Activated CD4-positive, alpha-beta T cell treated with anti-CD3 and anti-CD28 coated beads for 48 hours (primary cell): ENCODE data around the gene HPN.
"Not testable (repeated sequence)": the region's sequence is repeated elsewhere in the genome, so short reads cannot be mapped to it uniquely, and the experiment has no call there.

Experiments
- DNase-seq: peaks from one replicate; pipeline ENCODE4 v3.0.0-alpha.2; 2020

Gene HPN

DNA sequence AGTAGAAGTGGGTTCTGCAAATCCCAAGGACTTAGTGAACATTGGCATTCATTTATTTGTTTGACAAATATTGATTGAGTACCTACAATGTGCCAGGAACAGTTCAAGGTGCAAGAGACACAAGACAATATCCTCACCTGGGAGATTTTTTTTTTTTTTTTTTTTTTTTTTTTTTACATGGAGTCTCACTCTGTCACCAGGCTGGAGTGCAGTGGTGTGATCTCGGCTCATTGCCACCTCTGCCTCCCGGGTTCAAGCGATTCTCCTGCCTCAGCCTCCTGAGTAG lies 13.0 kb upstream of the HPN start:
- not testable (repeated sequence) for DNase-seq

- DNase-seq, result not testable (repeated sequence)
Observed at GRCh38 chr19:35029275-35029736, 12.2 kb upstream of the HPN start.

GRCh38 chr19:35029737-35030256 lies 11.7 kb upstream of the HPN start:
- peak; percentile 18 for DNase-seq

GRCh38 chr19:35030257-35031071 lies 11.1 kb upstream of the HPN start, which contains the start of gene SCN1B:
SCN1B (plus strand) TSS chr19:35030470; CDS start chr19:35030821, 351 bp downstream.
- DNase-seq, result peak; percentile 83

DNA sequence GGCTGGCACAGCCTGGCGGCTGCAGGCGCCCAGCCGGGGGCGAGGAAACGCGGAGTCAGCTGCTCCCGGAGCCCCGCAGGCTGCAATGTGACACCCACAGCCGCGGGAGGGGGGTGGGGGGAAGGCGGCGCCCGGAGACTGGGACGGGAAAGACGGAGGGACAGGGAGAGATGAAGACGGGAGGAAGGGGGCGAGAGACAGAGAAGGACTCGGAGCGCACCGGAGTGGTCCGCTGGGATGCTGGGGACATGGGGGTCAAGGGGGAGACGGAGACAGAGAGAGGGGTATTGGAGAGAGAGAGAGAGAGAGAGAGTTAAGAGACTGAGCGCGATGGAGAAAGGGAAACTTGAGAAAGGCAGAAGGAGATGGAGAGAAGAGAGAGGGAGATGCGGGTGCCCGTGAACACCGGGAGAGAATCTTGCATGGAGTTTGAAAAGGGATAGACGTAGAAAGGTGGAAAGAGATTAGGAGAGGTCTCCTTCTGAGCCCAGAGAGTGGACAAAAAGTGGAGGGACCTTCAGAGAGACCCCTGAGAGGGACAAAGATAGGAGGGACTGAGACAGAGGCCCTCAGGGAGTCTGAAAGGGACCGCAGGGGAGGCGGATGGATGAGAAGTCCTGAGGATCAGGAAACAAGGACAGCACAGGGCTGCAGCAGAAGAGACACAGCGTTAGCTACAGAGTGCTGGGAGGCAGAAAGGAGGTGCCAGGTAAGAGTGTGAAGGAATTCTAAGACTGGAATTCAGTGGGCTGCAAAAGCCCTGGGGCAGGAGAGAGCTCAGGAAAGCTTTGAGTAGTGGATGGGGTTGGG lies 10.2 kb upstream of the HPN start:
- DNase-seq, result no peak

DNA sequence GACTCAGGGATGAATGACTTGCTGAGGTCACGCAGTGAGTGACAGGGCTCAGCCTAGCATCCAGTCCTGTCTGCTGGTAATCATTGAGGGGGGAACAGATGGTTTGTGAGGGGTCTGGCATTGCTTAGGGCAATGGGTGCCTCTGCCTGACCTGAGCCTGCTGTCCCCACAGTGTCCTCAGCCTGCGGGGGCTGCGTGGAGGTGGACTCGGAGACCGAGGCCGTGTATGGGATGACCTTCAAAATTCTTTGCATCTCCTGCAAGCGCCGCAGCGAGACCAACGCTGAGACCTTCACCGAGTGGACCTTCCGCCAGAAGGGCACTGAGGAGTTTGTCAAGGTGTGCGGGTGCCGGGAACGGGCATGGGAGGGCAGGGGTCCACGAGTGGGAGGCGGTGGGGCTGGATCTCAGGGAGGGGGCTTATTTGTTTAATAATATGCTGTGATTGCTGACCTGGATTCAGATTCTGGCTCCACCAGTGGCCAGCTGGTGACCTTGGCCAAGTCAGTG lies 9.1 kb upstream of the HPN start:
- no peak for DNase-seq

DNA sequence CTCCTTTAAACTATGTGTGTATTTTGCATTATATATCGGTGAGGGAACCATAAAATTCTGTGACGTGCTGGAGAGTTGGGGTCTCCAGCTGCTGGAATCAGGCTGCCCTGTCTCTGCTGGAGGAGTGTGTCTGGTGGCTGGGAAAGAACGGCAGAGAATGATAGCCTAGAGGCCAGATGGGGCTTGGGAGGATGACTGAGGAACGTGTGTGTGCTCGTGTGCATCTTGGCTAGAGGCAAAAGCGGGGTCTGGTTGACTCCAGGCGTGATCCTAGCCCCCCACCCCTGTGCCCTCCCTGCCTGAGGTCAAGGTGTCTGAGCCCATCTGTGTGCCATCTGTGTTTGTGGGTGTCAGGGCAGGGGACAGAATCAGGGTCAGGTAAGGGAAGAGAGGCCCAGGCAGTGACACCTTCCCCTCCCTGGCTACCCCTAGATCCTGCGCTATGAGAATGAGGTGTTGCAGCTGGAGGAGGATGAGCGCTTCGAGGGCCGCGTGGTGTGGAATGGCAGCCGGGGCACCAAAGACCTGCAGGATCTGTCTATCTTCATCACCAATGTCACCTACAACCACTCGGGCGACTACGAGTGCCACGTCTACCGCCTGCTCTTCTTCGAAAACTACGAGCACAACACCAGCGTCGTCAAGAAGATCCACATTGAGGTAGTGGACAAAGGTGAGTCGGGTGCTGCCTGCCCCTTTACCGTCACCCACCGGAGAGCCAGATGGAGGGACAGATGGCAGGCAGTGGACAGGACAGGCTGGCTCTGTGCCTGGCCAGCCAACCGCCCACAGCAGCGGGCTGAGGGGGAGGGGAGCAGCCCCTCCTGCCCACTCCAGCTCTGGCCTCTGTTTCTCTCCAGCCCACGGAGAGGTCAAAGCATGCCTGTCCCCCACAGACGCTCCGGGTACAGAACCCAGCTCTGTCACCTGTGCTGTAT lies 8.2 kb upstream of the HPN start:
- DNase-seq, result no peak

GRCh38 chr19:35034005-35034502 lies 7.5 kb upstream of the HPN start:
- no peak for DNase-seq

DNA sequence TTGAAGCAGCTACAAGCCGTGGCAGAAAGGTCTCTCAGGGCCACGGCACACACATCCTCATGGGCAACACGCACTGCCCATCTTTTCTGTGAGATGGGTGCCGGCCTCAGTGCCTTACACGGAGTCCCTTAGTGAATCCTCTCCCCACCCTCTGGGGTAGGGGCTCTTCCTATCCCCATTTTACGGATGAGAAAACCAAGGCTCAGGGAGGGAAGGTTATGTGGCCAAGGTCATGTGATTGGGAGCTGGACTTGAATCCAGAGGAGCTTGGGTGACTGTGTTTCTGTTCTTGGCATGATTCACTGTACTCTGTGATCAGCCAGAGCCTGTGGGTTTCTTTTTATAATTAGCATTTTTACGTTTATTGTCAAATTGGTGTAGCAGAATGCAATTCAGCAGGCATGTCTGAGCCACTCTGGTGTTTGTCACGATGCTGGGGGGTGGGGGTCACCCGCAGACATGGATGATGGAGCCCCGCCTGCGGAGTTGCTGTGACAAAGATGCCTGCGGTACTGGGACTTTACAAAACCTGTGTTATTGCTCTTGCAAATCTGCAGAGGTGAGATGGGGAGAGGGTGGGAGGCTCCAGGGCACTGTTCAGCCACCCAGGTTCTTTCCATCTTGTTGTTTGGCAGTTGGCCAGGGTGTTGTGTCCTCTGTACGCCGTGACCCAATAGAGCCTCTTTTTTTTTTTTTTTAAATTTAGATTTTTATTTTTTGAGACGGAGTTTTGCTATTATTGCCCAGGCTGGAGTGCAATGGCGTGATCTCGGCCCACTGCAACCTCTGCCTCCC lies 6.7 kb upstream of the HPN start:
- no peak for DNase-seq

GRCh38 chr19:35037716-35038622 lies 3.6 kb upstream of the HPN start:
- DNase-seq, result no peak

DNA sequence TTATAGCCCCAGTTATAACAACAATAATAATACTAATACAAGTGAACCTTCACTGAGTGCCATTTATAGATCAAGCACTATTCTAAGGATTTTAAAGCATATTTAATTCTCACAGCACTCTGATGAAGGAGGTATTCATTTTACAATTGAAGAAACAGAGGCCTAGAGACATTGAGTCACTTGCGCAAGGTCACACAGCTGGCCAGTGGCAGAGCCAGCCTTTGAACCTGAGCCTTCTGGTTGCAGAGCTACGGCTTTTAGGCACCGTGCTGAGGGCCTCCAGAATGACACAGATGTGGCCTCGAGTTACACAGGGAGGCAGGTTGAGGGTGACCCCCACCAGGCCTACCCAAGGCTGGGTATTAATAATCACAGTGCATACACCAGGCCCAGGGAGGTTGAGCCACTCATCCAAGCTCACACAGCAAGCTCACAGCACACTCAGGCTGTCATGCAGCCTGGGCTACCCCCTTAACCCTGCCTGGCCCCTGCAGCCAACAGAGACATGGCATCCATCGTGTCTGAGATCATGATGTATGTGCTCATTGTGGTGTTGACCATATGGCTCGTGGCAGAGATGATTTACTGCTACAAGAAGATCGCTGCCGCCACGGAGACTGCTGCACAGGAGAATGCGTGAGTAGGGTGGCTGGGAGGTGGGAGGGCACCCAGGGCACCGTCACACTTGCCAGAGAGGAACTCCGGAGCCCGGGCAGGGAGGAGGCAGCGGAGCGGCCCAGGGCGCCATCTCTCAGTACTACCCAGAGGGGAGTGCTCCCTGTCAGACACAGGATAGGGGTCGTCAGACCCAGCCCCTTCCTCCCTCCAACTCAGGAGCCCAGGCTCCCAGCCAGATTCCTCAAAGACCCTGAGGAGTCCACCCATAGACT lies 2.7 kb upstream of the HPN start:
- DNase-seq, result no peak

DNA sequence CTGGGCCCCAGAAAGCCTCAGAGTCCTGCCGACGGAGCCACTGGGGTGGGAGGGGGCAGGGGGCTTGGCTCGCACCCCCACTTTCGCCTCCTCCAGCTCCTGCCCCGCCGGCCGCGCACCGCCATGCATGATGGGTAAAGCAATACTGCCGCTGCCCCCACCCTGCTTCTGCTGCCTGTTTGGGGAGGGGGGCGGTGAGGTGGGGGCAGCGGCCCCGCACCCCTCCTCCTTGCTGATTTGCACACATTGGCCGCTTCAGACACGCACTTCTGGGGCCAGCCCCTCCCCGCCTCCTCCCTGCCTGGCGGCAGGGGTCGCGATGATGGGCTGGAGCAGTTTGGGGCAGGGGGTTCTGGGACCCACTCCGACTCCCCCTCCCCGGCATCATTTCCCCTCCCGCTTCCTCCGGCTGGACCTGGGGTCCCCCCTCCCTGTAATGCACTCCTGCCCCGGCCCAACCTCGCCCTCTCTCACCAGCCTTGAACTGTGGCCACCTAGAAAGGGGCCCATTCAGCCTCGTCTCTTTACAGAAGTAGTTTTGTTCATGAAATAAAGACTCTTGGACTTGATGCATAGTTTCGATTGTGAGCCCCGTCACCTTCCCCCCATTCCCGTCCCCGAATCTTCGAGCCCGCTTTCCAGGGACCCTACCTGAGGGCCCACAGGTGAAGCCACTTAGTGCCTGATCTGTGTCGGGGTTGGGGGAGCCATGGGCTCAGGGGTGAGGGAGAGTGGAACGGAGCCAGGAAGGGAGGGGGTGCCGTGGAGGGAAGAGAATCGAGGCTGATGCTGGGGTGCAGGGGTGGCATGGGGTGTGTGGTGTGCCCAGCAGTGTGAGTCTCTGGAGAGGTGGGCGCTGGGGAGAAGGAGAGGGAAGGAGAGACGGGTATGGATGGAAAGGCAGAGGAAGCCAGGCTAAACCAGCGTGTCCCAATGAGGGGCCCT lies 1.4 kb upstream of the HPN start:
- no peak for DNase-seq

DNA sequence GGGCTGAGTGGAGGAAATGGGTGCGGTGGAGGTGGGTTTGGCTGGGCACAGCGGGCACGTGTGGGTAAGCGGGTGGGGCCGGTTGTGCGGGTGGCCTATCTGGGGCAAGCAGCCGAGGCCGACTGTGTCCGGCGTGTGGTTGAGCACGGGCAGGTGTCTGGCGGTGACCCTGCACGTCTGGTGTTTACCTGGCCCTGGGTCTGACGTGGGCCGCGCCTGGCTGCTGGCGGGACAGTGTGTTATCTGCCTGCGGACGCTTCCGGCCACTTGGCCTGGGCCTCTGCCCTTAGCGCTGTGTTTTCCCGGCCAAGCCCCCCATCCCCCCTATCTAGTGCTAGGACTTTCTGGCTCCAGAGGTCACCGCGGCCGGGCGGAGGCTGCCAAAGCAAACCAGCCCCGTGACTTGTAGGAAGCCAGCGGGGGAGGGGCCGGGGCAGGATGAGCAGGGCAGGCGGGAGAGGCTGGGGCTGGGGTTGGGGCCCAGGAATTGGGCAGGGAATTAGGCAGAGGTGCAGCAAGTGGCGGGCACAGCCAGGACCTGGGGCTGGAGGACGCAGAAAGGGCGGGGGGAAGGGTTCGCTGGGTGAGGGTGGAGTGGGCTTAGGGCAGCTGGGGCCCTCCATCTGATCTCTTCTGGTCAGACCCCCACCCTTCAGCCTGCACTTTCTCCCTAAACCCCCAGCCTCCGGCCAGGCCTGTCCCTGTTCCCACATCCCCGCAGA lies 534 bp upstream of the HPN start:
- DNase-seq, result peak; percentile 48

- DNase-seq, result no peak
Observed at GRCh38 chr19:35042056-35042730, 672 bp downstream of the HPN start.

- no peak for DNase-seq
Observed at GRCh38 chr19:35042954-35043604, 1.6 kb downstream of the HPN start.

DNA sequence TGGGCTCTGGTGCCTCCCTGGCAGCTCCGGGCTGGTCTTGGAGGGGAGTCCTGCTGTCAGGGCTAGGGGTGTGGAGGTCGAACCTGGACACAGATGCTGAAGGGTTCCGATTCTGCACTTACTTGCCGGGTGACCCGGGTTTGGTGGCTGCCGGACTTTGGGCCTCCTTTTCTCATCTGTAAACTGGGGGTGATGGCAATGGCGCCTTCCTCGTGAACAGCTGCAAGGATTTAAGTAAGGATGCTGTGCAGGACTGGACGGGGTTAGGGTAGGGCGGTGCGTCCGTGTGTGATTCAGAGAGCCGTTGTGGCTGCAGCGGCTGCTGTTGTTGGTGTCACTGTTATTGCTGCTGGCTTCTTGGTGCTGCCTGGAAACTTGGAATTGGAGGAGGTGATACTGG lies 2.4 kb downstream of the HPN start:
- DNase-seq, result no peak
